GM18505 (cell line): ENCODE measurements around the gene S100P.

ENCODE experiments used
- ATAC-seq: cut with Tn5 transposase; IDR thresholded peaks from one replicate; pipeline ENCODE4 v1.9.1; 2021; ENCODE audit not compliant: unreplicated experiment
- POLR2A ChIP-seq: IDR thresholded peaks from 4 replicates; pipeline ENCODE4 v1.6.1; 2011; ENCODE audit warnings: borderline replicate concordance; ENCODE audit not compliant: insufficient read depth, insufficient read length; ENCODE audit errors: extremely low read depth

Gene S100P

GRCh38 chr4:6727081-6727942 lies 33.6 kb downstream of the S100P start:
- TF ChIP-seq POLR2A = no peak
- no peak for ATAC-seq

- TF ChIP-seq POLR2A = no peak
- no peak for ATAC-seq
Measured at GRCh38 chr4:6727943-6728250, 34.2 kb downstream of the S100P start.

DNA sequence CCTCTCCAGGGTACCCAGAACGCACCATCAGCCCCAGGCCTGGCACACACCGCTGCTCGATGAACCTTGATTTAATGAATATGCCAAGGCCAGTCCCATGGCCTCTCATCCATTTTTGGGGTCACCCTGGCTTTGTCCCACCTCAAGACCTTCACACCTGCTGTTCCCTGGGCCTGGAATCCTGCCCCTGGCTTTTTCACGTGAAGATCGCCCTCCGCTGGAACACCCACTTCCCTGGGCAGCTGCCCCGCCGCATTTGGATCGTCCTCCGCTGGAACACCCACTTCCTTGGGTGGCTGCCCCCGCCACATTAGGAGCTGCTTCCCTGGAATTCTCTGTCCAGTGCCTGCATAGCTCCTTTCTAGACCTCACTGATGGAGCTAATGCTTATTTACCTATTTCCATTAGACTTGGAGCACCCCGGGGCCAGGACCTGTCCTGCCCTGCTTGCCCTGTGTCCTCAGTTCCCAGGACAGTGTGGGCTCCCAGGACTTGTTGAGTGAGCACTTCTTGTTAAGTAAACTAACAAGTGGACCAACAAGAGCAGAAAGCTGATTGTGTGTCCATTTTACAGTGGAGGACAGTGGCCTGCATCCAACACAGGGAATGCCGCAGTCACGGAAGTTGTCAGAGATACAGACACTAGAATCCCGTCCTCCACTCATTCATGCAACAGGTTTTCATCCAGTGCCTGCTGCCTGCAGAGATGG lies 34.8 kb downstream of the S100P start:
- ATAC-seq = no peak
- no peak for TF ChIP-seq POLR2A

GRCh38 chr4:6730603-6731317 lies 37.1 kb downstream of the S100P start:
- TF ChIP-seq POLR2A = no peak
- ATAC-seq = no peak

DNA sequence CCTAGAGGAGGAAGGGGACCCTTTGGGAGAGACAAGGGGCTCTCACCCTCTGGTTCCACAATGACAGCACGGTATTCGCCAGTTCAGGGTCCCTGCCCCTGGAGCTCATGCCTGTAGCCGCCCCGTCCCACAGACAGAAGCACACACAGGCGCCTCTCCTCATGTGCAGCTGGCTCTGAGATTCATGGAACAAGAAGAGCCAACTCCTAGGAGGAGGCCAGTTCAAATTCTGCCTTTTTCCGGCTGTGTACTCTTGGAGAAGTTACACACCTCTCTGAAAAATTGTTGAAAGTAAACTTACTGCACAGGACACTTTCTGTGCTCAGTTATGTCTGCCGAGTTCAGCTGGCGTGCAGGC lies 37.6 kb downstream of the S100P start:
- no peak for TF ChIP-seq POLR2A
- ATAC-seq = no peak

- TF ChIP-seq POLR2A = no peak
- no peak for ATAC-seq
Measured at GRCh38 chr4:6731780-6732179, 38.1 kb downstream of the S100P start.

DNA sequence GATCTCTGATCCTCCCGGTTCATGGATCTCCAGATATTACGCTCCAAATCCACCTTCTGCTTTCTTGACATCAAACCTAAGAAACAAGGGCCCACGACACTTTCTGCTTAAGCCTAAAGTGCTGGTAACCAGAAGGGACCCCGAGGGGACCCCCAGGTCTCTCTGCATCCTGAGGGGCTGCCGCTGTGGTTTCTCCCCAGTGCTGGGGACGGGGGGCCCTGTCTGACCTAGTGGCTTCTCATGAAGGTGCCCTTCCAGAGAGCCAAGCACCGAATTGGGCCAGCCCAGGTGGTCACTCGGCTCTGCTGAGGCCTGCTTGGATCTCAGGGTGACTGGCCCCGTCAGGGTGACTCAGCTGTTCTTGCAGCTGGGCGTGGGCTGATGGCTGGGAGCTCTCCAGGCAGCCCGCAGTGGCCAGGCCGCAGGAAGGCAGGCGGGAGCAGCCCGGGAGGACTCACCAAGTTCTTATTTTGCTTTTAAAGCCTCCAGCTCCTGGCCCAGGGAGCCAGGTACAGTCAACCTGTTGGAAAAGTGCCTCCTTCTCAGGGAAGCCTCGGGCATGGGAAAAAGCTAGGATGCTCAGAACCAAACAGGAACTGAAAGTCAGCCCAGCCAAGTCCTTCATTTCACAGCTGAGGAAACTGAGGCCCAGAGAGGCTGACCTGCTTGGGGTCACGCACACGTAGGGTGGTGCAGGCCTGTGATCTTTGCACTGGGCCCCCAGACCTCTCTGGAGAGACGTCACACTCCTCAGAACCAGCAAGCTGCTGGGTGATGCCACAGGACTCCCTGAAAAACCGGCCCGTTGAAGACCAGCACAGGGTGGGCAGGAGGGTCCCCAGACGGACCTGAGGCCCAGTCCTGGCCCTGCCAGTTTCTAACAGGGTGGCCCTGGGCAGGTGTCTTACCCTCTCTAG lies 39.0 kb downstream of the S100P start:
- no peak for ATAC-seq
- TF ChIP-seq POLR2A = no peak

GRCh38 chr4:6733358-6734164 lies 39.9 kb downstream of the S100P start:
- no peak for ATAC-seq
- TF ChIP-seq POLR2A = no peak

DNA sequence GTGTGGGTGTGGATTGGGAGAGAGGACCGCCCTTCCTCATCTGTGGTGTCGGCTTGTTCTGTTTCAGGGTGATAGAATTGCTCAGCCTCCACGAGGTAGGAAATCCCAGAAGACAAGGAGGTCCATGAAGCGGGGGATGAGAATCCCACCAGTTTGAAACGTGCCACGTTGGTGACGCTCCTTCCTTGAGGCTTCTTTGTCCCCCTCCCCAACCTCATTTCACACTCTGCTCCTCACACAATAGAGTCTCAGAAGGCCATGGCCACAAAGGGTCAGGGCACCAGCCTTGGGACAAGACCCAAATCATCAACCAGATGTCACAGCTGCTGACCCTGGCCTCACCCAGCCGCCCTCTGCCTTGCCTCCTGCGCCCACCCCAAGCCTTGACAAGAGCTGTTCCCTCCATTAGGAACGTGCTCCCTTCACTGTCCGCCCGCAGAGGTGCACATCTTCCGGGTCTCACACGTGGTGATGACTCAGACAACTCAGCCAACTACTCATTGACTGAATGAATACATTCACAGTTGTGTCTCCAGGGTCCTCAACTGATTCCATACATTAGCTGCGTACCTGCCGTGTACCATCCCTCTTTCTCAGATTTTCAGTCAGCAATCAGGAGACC lies 40.6 kb downstream of the S100P start:
- no peak for ATAC-seq
- TF ChIP-seq POLR2A = no peak

GRCh38 chr4:6739920-6740319 lies 46.2 kb downstream of the S100P start:
- ATAC-seq = no peak
- no peak for TF ChIP-seq POLR2A

- no peak for ATAC-seq
- TF ChIP-seq POLR2A = no peak
Measured at GRCh38 chr4:6740347-6740746, 46.7 kb downstream of the S100P start.

GRCh38 chr4:6742507-6742906 lies 48.8 kb downstream of the S100P start:
- no peak for ATAC-seq
- no peak for TF ChIP-seq POLR2A
